ENCODE data around the gene C1orf226. TPM values are rescaled to one million over a fixed set of nuclear protein-coding genes. Genes with fewer than 3 reads are reported as not detected.
A peak's percentile ranks its signal among the peaks of the same experiment; 100 is the strongest.

Gene C1orf226
- total and polyA plus RNA-seq, 9 of the 15 experiments (the other 6 are each of a cell fraction or from before 2014, with no cell fraction given) = 0.10 to 1.4 (median 0.47) TPM

- TF ChIP-seq ZBTB5 (IDR thresholded peaks at IDR 0.05) = no peak
- TF ChIP-seq MECOM (CRISPR knock-in tag; IDR thresholded peaks at IDR 0.05) = peak; percentile 75; the same call in 1 of the 2 replicates
- TF ChIP-seq HDAC2 (IDR thresholded peaks at IDR 0.05) = peak; percentile 85; the same call in 1 of the 2 replicates
- no peak for TF ChIP-seq E2F6 (IDR thresholded peaks at IDR 0.05; ENCODE audit: borderline replicate concordance in 1 of 2, extremely low read depth in 1 of 2, insufficient read depth in 1 of 2, insufficient read length in 1 of 2, low read depth in 1 of 2, low read length in 1 of 2, poor library complexity in 1 of 2, severe bottlenecking in 1 of 2)
- no peak for TF ChIP-seq PRMT5 (CRISPR knock-in tag; IDR thresholded peaks at IDR 0.05)
- no peak for TF ChIP-seq SRSF3 (IDR thresholded peaks at IDR 0.05; ENCODE audit: insufficient read depth, low read length)
- no peak for TF ChIP-seq RBM39 (optimal IDR thresholded peaks at IDR 0.05; ENCODE audit: low read depth, low read length)
- no peak for TF ChIP-seq CREB3 (tag; conservative IDR thresholded peaks at IDR 0.05; ENCODE audit: low read depth)
- no peak for TF ChIP-seq ZNF232 (CRISPR knock-in tag; IDR thresholded peaks at IDR 0.05)
- TF ChIP-seq ETV6 (IDR thresholded peaks at IDR 0.05; ENCODE audit: borderline replicate concordance in 1 of 2, low read depth in 2 of 2, low read length in 1 of 2) = peak; percentile 70 to 93; a peak in 3 of 4 replicates
- TF ChIP-seq ETV6 (CRISPR knock-in tag; IDR thresholded peaks at IDR 0.05; ENCODE audit: borderline replicate concordance) = no peak
- no peak for TF ChIP-seq ZNF76 (CRISPR knock-in tag; IDR thresholded peaks at IDR 0.05; ENCODE audit: borderline replicate concordance)
- TF ChIP-seq KDM1A (IDR thresholded peaks at IDR 0.05) = peak; percentile 95
- peak; percentile 51; the same call in 1 of the 2 replicates for TF ChIP-seq ARID3A (IDR thresholded peaks at IDR 0.05; ENCODE audit: borderline replicate concordance, low read depth, low read length)
- TF ChIP-seq ZNF184 (CRISPR knock-in tag; IDR thresholded peaks at IDR 0.05) = no peak
- peak; percentile 61; the same call in 1 of the 2 replicates for TF ChIP-seq MTA1 (IDR thresholded peaks at IDR 0.05; ENCODE audit: borderline replicate concordance)
- no peak for TF ChIP-seq ZBTB12 (CRISPR knock-in tag; IDR thresholded peaks at IDR 0.05)
- TF ChIP-seq ZNF133 (CRISPR knock-in tag; IDR thresholded peaks at IDR 0.05) = no peak
- TF ChIP-seq HMG20A (CRISPR knock-in tag; conservative IDR thresholded peaks at IDR 0.05) = no peak
- no peak for TF ChIP-seq ZC3H8 (IDR thresholded peaks at IDR 0.05)
- peak; percentile 52; the same call in 1 of the 2 replicates for TF ChIP-seq SMAD3 (CRISPR knock-in tag; conservative IDR thresholded peaks at IDR 0.05)
Measured at GRCh38 chr1:162386292-162387225, 5.0 kb downstream of the C1orf226 start (continued).
